Hepatocyte (in vitro differentiated cells): ENCODE results near the gene PDLIM1. TPM values are rescaled to one million over a fixed set of nuclear protein-coding genes. Genes with fewer than 3 reads are reported as not detected.
A peak's percentile ranks its signal among the peaks of the same experiment; 100 is the strongest.
"Not testable (repeated sequence)": the region's sequence is repeated elsewhere in the genome, so short reads cannot be mapped to it uniquely, and the experiment has no call there.

Experiments used
- DNase-seq: peaks from one replicate; pipeline ENCODE4 v3.0.0-alpha.2; 2016; ENCODE audit warnings: low spot score
- H2AFZ ChIP-seq: fragments of 200-600 bp; sonication (generic); 2 replicates; pipeline ENCODE4 v1.6.0; 2016; ENCODE audit warnings: antibody characterized with exemption, mild to moderate bottlenecking
- H3K27ac ChIP-seq: fragments of 200-600 bp; sonication (generic); 2 replicates; pipeline ENCODE4 v1.5.1; 2016; ENCODE audit warnings: mild to moderate bottlenecking
- H3K27me3 ChIP-seq: fragments of 200-600 bp; sonication (generic); 2 replicates; pipeline ENCODE4 v1.6.1; 2016
- H3K36me3 ChIP-seq: fragments of 200-600 bp; sonication (generic); replicated peaks from 2 replicates; pipeline ENCODE4 v1.5.1; 2016; ENCODE audit warnings: low read depth; ENCODE audit not compliant: insufficient read depth
- H3K4me1 ChIP-seq: fragments of 200-600 bp; sonication (generic); 2 replicates; pipeline ENCODE4 v1.5.1; 2016; ENCODE audit warnings: mild to moderate bottlenecking, moderate library complexity; ENCODE audit not compliant: insufficient read depth
- H3K4me2 ChIP-seq: fragments of 200-600 bp; sonication (generic); 2 replicates; pipeline ENCODE4 v1.6.0; 2016
- H3K4me3 ChIP-seq: fragments of 200-600 bp; sonication (generic); 2 replicates; pipeline ENCODE4 v1.5.1; 2016; ENCODE audit warnings: mild to moderate bottlenecking
- H3K79me2 ChIP-seq: fragments of 200-600 bp; sonication (generic); 2 replicates; pipeline ENCODE4 v1.6.0; 2017; ENCODE audit warnings: mild to moderate bottlenecking
- H3K9me2 ChIP-seq: fragments of 200-600 bp; sonication (generic); replicated peaks from 2 replicates; pipeline ENCODE4 v1.6.0; 2017; ENCODE audit warnings: mild to moderate bottlenecking; ENCODE audit not compliant: insufficient read depth
- H3K9me3 ChIP-seq: fragments of 200-600 bp; sonication (generic); 2 replicates; pipeline ENCODE4 v1.5.1; 2016; ENCODE audit warnings: low read depth, mild to moderate bottlenecking
- H4K20me1 ChIP-seq: fragments of 200-600 bp; sonication (generic); 2 replicates; pipeline ENCODE4 v1.6.0; 2016; ENCODE audit warnings: mild to moderate bottlenecking; ENCODE audit not compliant: insufficient read depth, poor library complexity, severe bottlenecking
- EZH2 ChIP-seq: fragments of 200-600 bp; sonication (generic); IDR thresholded peaks from 2 replicates; pipeline ENCODE4 v1.6.1; 2016; ENCODE audit warnings: antibody characterized with exemption, mild to moderate bottlenecking, borderline replicate concordance
- EZH2phosphoT487 ChIP-seq: fragments of 200-600 bp; sonication (generic); IDR thresholded peaks from one replicate; pipeline ENCODE4 v1.6.1; 2018; ENCODE audit warnings: antibody characterized with exemption, mild to moderate bottlenecking, low read depth, moderate library complexity; ENCODE audit not compliant: unreplicated experiment, severe bottlenecking
- WGBS: methylation state at CpG from one replicate; pipeline ENCODE4 v1.1.6; 2016; ENCODE audit warnings: low lambda C conversion rate; ENCODE audit errors: missing lambda C conversion rate; 5-methylcytosine and 5-hydroxymethylcytosine counted together
- polyA plus RNA-seq: library from polyadenylated mRNA; unstranded; fragments of >200 nt; fragmentation: Nextera tagmentation; extraction: Ambion mirVana; gene quantifications from 2 replicates; pipeline ENCODE4 v1.2.1, GENCODE V29; 2016
- total RNA-seq: library from RNA; depleted of rRNA; stranded (reverse); fragments of >200 nt; gene quantifications from 2 replicates; pipeline ENCODE4 v1.2.3, GENCODE V29; 2014
- TF ChIP-seq, protein P1 (sequence below): fragments of 200-600 bp; sonication (generic); IDR thresholded peaks from 2 replicates; pipeline ENCODE4 v1.5.1; 2016; ENCODE audit warnings: antibody characterized with exemption, mild to moderate bottlenecking; ENCODE audit not compliant: poor library complexity

The PDLIM1 gene
- total and polyA plus RNA-seq, 2 experiments from 2014 or later = 58.2 to 176 TPM

DNA sequence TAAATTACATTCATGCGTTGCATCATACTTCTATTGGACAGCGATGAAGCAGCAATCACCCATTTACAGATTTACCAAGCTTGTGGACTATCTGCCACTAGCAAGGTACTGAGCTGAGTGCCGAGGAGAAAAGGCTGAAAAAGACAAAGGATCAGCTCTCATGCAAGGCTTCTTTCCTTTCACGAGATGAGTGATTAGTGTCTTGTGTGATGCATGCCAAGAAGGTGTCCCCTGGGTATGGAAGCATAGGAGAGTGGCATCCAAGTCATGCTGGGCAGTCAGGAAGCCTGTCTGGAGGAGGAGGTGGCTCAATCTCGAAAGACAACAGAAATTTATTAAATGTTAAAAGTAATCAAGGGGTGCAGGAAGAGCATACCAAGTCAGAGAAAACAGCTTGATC, 55.9 kb downstream of the PDLIM1 start:
- Histone ChIP-seq H3K4me3 (no peak overlapping the region), H3K9me2 (no peaks in the 10 kb centered on the region), H3K4me2 (no peak overlapping the region), H4K20me1 (no peaks in the 10 kb centered on the region), H3K27ac (no peak overlapping the region), H3K9me3 (no peaks in the 10 kb centered on the region), H3K4me1 (peaks cover 5% of the 10 kb centered on the region), H3K36me3 (no peaks in the 10 kb centered on the region), H3K27me3 (no peaks in the 10 kb centered on the region), H2AFZ (no peak overlapping the region), H3K79me2 (no peaks in the 10 kb centered on the region)
- DNase-seq = no peak
- no peak for TF ChIP-seq EZH2
- no peak for TF ChIP-seq EZH2phosphoT487
- TF ChIP-seq, protein P1, sequence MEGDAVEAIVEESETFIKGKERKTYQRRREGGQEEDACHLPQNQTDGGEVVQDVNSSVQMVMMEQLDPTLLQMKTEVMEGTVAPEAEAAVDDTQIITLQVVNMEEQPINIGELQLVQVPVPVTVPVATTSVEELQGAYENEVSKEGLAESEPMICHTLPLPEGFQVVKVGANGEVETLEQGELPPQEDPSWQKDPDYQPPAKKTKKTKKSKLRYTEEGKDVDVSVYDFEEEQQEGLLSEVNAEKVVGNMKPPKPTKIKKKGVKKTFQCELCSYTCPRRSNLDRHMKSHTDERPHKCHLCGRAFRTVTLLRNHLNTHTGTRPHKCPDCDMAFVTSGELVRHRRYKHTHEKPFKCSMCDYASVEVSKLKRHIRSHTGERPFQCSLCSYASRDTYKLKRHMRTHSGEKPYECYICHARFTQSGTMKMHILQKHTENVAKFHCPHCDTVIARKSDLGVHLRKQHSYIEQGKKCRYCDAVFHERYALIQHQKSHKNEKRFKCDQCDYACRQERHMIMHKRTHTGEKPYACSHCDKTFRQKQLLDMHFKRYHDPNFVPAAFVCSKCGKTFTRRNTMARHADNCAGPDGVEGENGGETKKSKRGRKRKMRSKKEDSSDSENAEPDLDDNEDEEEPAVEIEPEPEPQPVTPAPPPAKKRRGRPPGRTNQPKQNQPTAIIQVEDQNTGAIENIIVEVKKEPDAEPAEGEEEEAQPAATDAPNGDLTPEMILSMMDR = no peak
- 84% methylated on average over 5 of the region's 5 CpGs for WGBS

DNA sequence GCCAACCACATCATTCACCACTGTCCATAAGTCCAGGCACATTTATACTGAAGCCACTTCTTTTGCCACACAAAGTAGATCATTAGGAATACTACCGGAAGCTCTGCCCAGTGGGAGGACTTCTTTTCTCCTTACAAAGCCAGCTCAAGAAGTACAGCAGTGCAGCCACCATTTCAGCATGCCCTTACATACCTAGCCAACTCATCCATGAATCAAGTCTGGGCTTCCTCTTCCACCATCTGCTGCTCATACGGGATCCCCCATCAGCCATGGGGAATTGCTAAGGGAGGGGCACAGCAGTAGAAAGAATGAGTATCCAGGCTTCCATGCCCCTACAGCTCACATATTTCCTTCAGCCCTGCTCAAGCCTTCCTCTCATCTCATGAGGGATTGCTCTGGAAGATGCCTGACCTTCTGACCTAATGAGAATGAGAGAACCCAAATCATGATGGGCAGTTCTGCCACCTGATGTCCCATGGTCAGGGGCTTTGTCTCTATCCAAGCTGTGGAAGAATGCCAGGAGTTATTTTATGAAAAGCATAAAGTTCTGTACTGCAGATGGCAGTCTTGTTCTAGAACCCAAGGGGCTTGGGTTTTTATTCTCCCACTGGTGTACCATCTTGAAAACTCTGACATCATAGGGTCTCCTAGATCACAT, 57.3 kb downstream of the PDLIM1 start:
- no peak overlapping the region for H3K27ac ChIP-seq
- H3K27me3 ChIP-seq = no peaks in the 10 kb centered on the region
- no peak for DNase-seq
- peaks cover 7% of the 10 kb centered on the region for H3K4me1 ChIP-seq
- no peaks in the 10 kb centered on the region for H3K79me2 ChIP-seq
- H4K20me1 ChIP-seq = no peaks in the 10 kb centered on the region
- H3K9me3 ChIP-seq = no peaks in the 10 kb centered on the region
- no peak overlapping the region for H2AFZ ChIP-seq
- no peaks in the 10 kb centered on the region for H3K9me2 ChIP-seq
- WGBS = 93% methylated on average over 2 of the region's 2 CpGs
- H3K36me3 ChIP-seq = no peaks in the 10 kb centered on the region
- H3K4me2 ChIP-seq = no peak overlapping the region
- no peak overlapping the region for H3K4me3 ChIP-seq
- TF ChIP-seq EZH2phosphoT487 = no peak
- TF ChIP-seq EZH2 = no peak
- TF ChIP-seq, protein P1 = no peak

DNA sequence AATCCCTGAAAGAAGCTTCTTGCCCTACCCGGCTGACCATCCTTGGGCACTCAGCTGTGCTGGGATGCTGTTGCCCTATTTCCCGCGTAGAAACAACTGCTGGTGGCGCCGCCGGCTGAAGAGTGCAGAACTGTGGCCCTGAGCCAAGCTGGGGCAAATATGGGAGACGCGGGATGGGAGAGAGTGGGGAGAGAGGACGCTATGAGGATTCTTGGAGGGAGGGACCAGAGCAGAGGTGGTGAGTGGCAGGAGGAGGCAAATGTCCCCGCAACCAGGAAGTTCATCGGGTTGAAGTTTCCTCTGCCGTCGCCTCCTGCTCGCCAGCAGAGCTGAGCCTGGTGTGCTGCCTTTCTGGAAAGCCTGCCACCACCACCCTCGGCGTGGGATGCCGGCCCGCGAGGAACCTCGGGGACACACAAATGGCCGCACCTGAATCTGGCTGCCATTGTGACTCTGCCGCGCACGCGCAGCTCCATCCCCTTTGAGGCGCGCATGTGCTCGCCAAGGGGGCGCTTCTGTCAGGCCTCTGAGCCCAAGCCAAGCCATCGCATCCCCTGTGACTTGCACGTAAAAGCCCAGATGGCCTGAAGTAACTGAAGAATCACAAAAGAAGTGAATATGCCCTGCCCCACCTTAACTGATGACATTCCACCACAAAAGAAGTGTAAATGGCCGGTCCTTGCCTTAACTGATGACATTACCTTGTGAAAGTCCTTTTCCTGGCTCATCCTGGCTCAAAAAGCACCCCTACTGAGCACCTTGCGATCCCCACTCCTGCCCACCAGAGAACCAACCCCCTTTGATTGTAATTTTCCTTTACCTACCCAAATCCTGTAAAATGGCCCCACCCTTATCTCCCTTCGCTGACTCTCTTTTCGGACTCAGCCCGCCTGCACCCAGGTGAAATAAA, 59.9 kb downstream of the PDLIM1 start:
- not testable (repeated sequence) for H3K36me3 ChIP-seq, H3K9me2 ChIP-seq, H4K20me1 ChIP-seq, H3K27me3 ChIP-seq, H3K79me2 ChIP-seq, H3K4me1 ChIP-seq, H3K9me3 ChIP-seq
- DNase-seq = peak; percentile 83
- Histone ChIP-seq H2AFZ (peak overlapping the region; percentile 97), H3K27ac (peak overlapping the region; percentile 79), H3K4me3 (peak overlapping the region; percentile 71), H3K4me2 (peak overlapping the region; percentile 88)
- WGBS = 14% methylated on average over 36 of the region's 36 CpGs
